ENCODE measurements around the gene GRK5.

- no peak for TF ChIP-seq CTCF (IDR thresholded peaks at IDR 0.05; ENCODE audit: borderline replicate concordance, extremely low read depth, low read length, poor library complexity, severe bottlenecking)
- no peak for TF ChIP-seq EZH2 (IDR thresholded peaks at IDR 0.05; ENCODE audit: borderline replicate concordance, low read depth, low read length, severe bottlenecking)
Observed at GRCh38 chr10:119159332-119159731, 48.0 kb upstream of the GRK5 start.
